GM18868 (cell line): Measurements from ENCODE around the gene NPC2.
"Not testable (repeated sequence)": the region's sequence is repeated elsewhere in the genome, so short reads cannot be mapped to it uniquely, and the experiment has no call there.

Experiments used
- ATAC-seq: cut with Tn5 transposase; IDR thresholded peaks from one replicate; pipeline ENCODE4 v1.9.1; 2021; ENCODE audit warnings: mild to moderate bottlenecking, moderate library complexity; ENCODE audit not compliant: unreplicated experiment

The NPC2 gene

GRCh38 chr14:74492776-74493342 lies at the start of gene NPC2:
Gene NPC2, minus strand, starts transcription at chr14:74493305. Its CDS starts 31 bp downstream, at chr14:74493274.
- ATAC-seq, result peak; percentile 2

- no peak for ATAC-seq
Observed at GRCh38 chr14:74542056-74542685, 49.1 kb upstream of the NPC2 start.

DNA sequence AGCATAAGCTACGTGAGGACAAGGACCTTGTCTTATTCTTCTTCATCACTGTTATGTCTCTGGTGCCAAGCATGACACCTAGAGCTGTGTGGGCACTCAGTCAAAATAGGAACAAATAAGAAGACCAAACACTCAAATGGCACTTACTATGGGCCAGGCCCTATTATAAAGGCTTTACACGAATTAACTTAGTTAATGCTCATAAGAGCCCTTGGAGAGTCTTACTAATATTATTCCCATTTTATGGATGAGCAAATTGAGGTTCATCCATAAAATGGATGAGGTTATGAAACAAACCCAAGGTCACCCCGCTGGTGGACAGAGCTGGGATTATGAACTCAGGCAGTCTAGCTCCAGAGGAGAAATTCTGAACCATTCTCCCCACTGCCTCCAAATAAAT lies 48.1 kb upstream of the NPC2 start:
- ATAC-seq, result no peak

DNA sequence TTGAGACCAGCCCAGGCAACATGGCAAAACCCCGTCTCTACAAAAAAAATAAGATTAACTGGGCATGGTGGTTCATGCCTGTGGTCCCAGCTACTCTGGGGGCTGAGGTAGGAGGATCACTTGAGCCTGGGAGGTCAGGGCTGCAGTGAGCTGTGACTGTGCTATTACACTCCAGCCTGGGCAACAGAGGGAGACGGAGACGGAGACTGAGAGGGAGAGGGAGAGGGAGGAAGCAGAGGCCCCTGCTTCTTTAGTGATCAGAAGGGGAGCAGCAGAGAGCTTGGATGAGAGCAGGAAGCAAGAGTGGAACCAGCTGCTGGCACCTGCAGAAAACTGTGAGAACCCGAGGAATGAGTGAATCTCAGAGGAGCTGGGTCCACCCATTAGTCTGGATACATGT lies 46.4 kb upstream of the NPC2 start:
- ATAC-seq, result no peak

DNA sequence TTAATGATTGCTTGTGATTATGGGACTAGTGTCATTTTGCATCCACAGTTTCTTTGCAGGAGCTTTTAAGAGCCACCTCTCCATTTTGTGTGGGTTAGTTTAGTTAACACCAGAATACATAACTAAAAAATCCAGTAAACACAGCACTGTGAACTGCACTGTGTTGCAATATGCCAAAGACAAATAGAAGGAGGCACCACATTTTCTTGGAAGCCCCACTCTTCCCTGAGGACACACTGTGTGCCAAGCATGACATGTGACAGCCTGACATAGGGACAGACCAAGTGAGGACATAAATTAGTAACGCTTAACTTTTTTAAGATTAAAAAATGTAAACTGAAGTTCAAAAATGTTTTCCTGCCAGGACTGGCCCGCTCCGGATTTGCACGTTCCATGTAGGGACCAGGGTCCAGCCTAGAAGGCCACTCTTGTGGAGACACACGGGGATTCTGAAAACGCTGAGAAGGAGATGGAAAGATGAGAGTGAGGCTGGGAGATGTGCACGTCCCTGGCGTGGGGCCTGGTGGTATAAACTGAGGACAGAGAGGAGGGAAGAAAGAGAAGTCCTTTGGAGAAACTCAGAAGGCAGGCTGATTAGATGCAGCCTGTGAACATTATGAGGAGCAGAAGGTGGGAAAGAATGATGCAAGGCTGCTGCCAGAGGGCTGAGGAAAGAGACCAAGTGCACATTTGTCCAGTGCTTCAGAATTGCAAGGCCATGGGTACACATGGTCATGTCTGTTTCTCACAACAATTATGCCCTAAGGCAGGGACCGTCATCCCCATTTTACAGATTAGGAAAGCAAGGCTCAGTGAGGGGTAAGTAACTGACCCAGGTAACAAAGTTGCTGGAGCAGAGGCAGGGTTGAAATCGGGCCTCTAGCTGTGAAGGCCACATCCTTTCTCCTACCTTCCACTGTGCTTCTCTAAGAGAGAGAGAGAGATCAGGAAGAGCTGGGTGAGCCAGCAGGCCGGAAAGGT lies 45.6 kb upstream of the NPC2 start:
- no peak for ATAC-seq

DNA sequence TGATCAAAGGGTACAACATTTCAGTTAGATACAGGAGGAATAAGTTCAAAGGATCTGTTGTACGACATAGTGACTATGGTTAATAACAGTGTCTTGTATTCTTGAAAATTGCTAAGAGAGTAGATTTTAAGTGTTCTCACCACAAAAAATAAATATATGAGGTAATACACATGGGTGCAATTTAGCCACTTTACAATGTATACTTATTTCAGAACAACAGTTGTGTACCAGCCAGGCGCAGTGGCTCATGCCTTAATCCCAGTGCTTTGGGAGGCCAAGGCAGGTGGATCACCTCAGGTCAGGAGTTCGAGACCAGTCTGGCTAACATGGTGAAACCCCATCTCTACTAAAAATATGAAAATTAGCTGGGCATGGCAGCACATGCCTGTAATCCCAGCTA lies 43.2 kb upstream of the NPC2 start:
- not testable (repeated sequence) for ATAC-seq

DNA sequence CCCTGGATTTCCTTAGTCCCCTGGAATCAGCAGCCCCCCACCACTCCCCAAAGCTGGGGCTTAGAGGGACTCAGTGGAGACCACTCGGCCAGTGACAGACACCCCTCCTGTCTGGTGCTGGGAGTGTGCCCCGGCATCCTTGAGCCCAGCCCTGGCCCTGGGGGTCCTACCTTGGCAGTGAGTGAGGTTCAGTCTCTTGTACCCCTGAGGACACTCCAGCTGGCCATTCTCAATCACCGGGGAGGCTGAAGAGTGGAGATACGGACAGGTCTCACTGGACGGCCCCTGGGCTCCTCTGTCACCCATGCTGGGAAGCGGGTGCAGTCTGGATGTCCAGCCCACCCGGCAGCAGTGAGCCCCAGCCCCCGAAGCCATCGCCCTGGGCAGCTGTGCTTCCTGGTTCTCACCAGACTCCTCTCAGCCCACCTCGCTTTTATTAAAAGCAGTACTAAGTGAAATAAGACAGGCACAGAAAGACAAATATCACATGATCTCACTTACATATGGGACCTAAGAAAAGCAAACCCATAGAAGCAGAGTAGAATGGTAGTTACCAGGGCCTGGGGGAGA lies 42.7 kb upstream of the NPC2 start:
- ATAC-seq, result no peak

DNA sequence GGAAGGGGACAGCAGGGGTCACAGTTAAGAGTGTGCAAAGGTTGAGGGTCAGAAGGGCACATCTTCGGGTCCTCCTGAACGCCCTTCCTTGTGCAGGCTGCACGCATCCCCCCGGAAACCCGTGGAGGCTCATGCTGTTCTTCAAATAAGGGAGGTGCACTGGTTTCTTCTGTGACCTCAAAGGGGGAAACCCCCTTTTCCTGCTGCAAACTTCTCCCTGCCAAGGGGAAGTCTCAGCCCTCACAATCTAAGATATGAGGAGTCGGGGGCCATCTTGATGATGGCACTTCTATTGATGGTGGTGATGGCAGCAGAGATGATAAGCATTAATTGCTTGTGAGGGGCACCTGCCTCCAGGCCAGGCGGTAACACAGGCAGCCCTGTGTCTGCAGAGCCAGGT lies 40.5 kb upstream of the NPC2 start:
- no peak for ATAC-seq

DNA sequence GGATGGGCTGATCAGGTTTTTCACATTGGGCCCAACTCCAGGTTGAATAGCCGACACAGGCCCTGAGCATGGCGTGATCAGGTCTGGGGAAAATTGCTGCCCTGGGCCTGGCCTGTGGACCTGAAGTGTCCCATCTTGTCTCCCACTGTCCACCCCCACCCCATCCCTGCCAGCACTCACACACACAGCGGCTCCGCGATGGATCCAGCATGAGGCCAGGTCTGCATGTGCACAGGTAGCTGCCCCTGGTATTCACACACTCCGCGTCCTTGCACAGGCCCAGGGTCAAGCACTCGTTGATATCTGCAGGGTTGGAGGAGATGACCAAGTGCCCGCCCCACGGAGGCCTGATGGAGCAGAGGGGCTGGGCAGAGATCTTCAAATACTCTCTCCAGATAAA lies 39.1 kb upstream of the NPC2 start:
- ATAC-seq, result no peak

GRCh38 chr14:74531467-74531866 lies 38.4 kb upstream of the NPC2 start:
- no peak for ATAC-seq

GRCh38 chr14:74531006-74531405 lies 37.9 kb upstream of the NPC2 start:
- no peak for ATAC-seq

DNA sequence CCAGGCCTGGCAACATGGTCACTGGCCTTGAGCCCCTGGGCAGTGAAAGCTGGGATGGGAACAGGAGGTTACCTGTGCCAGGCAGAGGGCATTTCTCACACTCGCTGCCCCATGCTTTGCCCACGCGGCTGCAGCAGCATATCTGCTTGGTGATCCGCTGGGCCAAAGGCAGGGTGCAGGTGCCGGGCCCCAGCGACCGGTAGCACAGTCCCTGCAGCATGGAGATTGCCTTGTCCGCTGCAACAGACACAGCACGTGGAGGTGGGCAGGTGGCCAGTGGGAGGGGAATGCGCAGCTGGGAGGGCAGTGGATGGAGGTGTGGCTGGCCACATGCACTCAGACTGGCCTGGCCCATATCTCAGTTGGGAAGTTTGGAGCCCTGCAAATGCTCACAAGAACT lies 35.8 kb upstream of the NPC2 start:
- no peak for ATAC-seq

GRCh38 chr14:74528406-74528805 lies 35.3 kb upstream of the NPC2 start:
- no peak for ATAC-seq

- no peak for ATAC-seq
Observed at GRCh38 chr14:74527736-74528280, 34.7 kb upstream of the NPC2 start.

DNA sequence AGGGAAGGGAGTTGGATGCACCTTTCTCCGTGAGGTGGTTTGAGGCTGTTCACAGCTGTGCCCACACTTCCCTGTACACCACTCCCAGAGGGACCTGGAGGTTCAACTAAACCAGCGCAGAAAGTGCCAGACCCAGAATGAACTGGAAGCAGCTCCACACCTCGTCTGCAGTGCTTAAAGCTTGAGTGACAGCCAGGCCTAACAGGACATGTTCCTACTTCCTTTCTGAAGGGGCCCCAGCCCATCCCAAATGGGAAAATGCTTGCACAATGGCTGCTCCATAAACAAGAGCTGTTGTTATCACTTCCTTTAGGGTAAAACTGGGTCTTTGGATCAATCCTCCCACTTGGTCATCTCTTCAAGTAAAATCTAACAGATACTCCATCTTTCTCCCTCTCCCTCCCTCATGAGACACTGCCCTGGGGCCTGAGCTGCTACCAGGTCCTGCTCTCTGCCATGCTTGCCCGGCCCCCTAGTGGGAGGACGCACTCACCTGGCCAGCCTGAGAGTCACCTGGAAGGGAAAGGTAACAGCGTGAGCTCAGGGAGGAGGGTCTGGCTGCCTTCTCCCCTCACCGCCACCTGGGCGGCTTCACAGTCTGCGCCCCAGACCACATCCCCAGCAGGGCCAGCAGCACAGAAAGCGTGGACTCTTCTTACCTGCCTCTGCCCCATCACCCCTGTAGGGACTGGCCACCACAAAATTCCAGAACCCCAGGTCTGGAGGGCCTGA lies 33.9 kb upstream of the NPC2 start:
- no peak for ATAC-seq

- no peak for ATAC-seq
Observed at GRCh38 chr14:74525361-74525851, 32.3 kb upstream of the NPC2 start.

DNA sequence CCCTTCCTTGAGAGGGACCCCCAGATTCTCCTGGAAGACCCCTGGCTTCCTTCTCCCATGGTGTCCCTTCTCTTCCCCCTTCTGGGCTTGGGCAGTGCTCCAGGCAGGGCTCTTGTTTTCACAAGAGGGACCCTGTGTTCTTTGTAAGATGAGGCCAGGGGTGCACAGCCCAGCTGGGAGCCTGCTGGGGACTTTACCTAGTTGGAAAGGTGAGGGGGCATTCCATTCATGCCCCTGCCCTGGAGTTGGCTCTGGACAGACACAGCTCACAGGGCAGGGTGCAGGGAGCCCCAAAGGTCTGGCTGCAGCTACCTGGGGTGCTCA lies 31.7 kb upstream of the NPC2 start:
- ATAC-seq, result no peak

DNA sequence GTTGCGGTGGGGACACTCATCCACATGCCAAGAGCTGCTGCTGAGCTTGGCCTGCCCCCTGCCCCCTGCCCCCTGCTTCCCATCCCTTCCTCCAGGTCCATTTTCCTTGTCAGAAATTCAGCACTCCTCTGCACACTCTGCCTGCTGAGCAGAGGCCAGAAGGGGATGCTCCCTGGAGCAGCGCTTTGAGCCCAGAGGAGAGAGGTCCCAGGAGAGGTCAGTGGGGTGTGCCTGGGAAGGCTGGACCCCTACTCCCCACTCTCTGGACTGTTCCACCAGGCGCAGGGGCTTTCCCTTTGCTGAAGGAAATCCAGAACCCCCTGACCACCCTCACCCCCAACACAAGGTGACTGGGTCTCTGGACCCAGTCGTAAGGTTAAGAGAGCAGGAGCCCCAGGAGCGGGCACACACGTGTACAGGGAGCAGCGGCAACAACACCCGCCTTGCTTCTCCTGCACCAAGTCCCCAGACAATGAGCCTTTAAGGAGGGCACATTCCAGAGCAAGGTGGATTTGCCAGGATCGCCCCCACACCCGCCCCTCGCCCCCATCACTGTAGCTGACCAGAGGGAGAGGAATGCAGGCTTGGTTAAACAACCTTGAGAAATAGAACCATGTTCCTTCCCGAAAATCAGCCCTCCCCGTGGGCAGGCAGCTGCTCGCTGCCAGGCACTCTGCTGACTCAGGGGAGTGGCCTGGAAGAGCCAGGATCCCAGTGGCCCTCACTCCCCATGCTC lies 31.1 kb upstream of the NPC2 start:
- ATAC-seq, result no peak

- no peak for ATAC-seq
Observed at GRCh38 chr14:74522740-74523139, 29.6 kb upstream of the NPC2 start.

- no peak for ATAC-seq
Observed at GRCh38 chr14:74521756-74522155, 28.7 kb upstream of the NPC2 start.
